ENCODE measurements around the gene FSCN2.

FSCN2 gene

DNA sequence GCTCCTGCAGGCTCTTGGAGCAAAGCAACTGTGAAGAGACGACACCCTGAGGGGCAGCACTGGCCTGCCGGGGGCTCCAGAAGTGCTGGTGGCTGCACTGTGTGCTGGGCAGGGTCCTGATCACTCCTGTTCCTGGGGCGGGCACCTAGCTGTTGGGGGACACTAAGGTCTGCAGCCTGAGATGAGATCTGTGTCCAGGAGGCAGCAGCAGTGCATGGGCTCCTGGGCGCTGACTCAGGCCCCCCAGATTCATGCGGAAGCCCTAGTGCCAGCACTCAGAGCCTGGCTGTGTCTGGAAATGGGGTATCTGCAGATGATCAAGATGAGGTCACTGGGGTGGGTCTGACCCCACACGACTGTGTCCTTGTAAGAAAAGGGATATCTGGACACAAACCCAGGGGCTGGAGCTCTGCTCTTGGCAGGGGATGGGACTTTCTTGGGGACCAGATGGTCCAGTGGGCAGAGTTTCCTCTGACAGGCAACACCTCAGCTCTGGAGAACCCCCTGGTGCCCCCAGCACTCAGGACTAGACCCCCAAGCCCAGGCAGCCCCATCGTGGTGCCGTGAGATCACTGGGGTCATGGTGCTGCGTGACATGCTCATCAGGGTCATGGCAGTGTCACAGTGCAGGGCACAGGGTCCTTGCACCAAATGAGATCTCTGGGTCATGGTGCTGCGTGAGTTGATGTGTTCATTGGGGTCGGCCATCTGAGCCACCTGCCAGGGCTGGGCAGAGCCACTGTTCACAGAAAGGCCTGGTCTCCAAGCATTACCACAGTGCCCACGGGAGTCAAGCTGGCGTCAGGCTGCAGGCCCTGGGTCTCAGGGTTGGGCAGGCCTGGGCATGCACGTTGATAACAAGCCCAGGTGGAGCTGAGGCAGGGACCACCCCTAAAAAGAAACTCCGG, 14.5 kb downstream of the FSCN2 start:
- H3K27me3 ChIP-seq (ENCODE audit: insufficient read depth, low read length) = no peaks in the 10 kb centered on the region
- no peaks in the 10 kb centered on the region for H3K9me3 ChIP-seq (ENCODE audit: insufficient read depth, low read depth, low read length)
- peaks cover 55% of the 10 kb centered on the region for H3K36me3 ChIP-seq (ENCODE audit: insufficient read depth, low read depth, low read length)
- H3K4me1 ChIP-seq (ENCODE audit: insufficient read depth, low read length) = no peaks in the 10 kb centered on the region
- no peak overlapping the region for H3K4me3 ChIP-seq (ENCODE audit: low read length)
- H3K27ac ChIP-seq (ENCODE audit: low read length) = no peak overlapping the region
- H3K9ac ChIP-seq (ENCODE audit: low read depth, low read length) = no peak overlapping the region

DNA sequence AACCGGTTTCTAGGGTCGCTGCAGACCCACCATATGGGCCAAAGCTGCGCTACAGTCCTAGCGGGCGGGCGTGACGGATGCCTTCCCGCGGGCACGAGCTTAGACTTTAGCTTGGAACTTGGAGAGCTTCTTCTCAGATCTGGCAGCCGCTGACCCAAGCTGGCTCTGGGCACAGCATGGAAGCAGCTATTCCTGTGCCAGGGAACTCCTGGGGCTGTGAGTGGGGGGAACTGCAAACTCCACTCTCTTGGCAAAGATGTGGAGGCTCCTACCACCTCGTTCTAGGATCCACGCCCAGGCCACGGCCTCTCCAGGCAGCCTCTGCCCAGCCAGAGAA, 15.1 kb downstream of the FSCN2 start:
- Histone ChIP-seq H3K4me1 (ENCODE audit: insufficient read depth, low read length) (no peaks in the 10 kb centered on the region), H3K4me3 (ENCODE audit: low read length) (no peak overlapping the region), H3K9me3 (ENCODE audit: insufficient read depth, low read depth, low read length) (no peaks in the 10 kb centered on the region), H3K9ac (ENCODE audit: low read depth, low read length) (no peak overlapping the region), H3K27ac (ENCODE audit: low read length) (no peak overlapping the region), H3K27me3 (ENCODE audit: insufficient read depth, low read length) (no peaks in the 10 kb centered on the region), H3K36me3 (ENCODE audit: insufficient read depth, low read depth, low read length) (peaks cover 61% of the 10 kb centered on the region)

DNA sequence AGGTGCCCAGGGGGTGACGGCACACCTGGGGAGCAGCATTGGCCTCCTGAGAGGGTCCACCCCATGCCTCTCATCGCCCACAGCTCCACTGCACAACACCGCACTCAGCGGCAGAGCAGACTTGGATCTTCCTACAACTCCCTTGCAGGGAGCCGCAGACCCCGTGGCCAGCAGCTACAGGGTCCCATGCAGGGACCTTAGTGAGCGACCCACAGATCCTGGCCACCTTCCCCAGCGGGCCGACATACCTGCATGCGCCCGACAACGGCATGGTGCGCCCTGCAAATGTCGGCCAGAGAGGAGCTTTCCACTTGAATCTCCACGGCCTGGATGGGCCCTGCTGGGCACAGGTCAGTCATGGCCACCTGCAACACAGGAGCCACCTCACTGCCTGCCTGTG, 15.6 kb downstream of the FSCN2 start:
- Histone ChIP-seq H3K4me1 (ENCODE audit: insufficient read depth, low read length) (no peaks in the 10 kb centered on the region), H3K36me3 (ENCODE audit: insufficient read depth, low read depth, low read length) (peaks cover 63% of the 10 kb centered on the region)

GRCh38 chr17:81544281-81544974, 16.3 kb downstream of the FSCN2 start:
- peaks cover 69% of the 10 kb centered on the region for H3K36me3 ChIP-seq (ENCODE audit: insufficient read depth, low read depth, low read length)
- no peak overlapping the region for H3K9ac ChIP-seq (ENCODE audit: low read depth, low read length)
- no peaks in the 10 kb centered on the region for H3K4me1 ChIP-seq (ENCODE audit: insufficient read depth, low read length)
- no peaks in the 10 kb centered on the region for H3K27me3 ChIP-seq (ENCODE audit: insufficient read depth, low read length)
- no peaks in the 10 kb centered on the region for H3K9me3 ChIP-seq (ENCODE audit: insufficient read depth, low read depth, low read length)
- H3K27ac ChIP-seq (ENCODE audit: low read length) = no peak overlapping the region
- no peak overlapping the region for H3K4me3 ChIP-seq (ENCODE audit: low read length)

More for the DNA sequence above, 15.6 kb downstream of the FSCN2 start:
- no peak overlapping the region for H3K4me3 ChIP-seq (ENCODE audit: low read length)
- no peaks in the 10 kb centered on the region for H3K27me3 ChIP-seq (ENCODE audit: insufficient read depth, low read length)
- no peak overlapping the region for H3K27ac ChIP-seq (ENCODE audit: low read length)
- no peaks in the 10 kb centered on the region for H3K9me3 ChIP-seq (ENCODE audit: insufficient read depth, low read depth, low read length)
- H3K9ac ChIP-seq (ENCODE audit: low read depth, low read length) = no peak overlapping the region

DNA sequence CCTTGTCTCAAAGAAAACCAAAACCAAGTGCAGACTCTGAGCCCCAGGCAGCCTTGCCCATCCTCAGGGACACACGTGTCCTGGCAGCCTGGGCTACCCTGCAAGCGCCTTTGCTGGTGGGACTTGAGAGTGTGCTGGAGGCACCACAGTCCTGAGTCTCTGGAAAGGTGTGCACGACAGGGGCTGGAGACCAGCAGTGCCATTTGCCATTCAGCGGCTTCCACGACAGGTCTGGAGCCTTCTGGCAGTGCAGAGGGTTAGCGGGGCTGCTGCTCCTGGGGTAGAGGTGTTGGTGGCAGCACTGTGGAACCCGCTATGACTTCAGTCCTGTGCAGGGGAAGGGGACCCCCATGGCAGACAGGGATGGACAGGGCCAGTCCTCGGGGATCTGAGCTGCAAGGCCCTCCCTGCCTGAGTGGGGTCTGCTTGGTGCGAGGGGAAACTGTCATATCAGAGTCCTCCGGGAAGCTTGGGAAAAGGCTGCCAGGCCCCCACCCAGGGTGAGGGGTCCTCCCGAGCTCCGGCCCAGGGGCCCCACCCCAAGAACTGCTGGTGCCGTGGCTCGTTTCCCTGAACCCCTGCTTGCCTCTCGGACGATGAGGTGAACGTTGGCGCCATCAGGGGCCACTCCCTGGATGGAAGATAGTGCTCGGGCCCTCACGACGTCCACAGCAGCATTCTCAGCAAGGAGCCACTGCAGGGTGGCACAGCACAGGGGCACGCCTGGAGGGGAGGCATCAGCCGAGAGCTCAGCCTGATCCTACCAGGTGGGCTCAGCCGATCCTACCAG, 17.2 kb downstream of the FSCN2 start:
- Histone ChIP-seq H3K27ac (ENCODE audit: low read length) (no peak overlapping the region), H3K27me3 (ENCODE audit: insufficient read depth, low read length) (no peaks in the 10 kb centered on the region), H3K9ac (ENCODE audit: low read depth, low read length) (no peak overlapping the region), H3K4me3 (ENCODE audit: low read length) (no peak overlapping the region), H3K9me3 (ENCODE audit: insufficient read depth, low read depth, low read length) (no peaks in the 10 kb centered on the region), H3K36me3 (ENCODE audit: insufficient read depth, low read depth, low read length) (peaks cover 72% of the 10 kb centered on the region), H3K4me1 (ENCODE audit: insufficient read depth, low read length) (no peaks in the 10 kb centered on the region)

- Histone ChIP-seq H3K4me1 (ENCODE audit: insufficient read depth, low read length) (no peaks in the 10 kb centered on the region), H3K27ac (ENCODE audit: low read length) (no peak overlapping the region), H3K4me3 (ENCODE audit: low read length) (no peak overlapping the region), H3K9ac (ENCODE audit: low read depth, low read length) (no peak overlapping the region), H3K27me3 (ENCODE audit: insufficient read depth, low read length) (no peaks in the 10 kb centered on the region), H3K9me3 (ENCODE audit: insufficient read depth, low read depth, low read length) (no peaks in the 10 kb centered on the region), H3K36me3 (ENCODE audit: insufficient read depth, low read depth, low read length) (peaks cover 74% of the 10 kb centered on the region)
These were observed 18.9 kb downstream of the FSCN2 start for GRCh38 chr17:81546906-81547613.

DNA sequence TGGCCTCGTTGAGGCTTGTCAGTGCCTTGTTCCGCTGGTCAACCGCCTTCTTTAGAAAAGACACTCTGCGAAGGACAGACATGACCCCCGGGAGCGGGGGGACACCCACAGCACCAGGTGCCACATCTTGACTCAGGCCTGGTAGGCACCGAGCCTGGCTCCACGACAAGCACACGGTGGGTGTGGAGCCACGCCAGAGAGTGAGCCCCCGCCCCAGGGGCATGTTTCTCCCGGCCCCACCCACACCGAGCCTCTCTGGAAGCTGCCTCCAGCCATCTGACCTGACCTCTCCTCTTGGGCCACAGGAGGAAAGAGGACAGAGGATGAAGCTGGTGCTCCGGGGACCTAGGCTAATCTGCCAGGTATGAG, 19.4 kb downstream of the FSCN2 start:
- Histone ChIP-seq H3K9me3 (ENCODE audit: insufficient read depth, low read depth, low read length) (no peaks in the 10 kb centered on the region), H3K27ac (ENCODE audit: low read length) (no peak overlapping the region), H3K36me3 (ENCODE audit: insufficient read depth, low read depth, low read length) (peaks cover 73% of the 10 kb centered on the region), H3K4me1 (ENCODE audit: insufficient read depth, low read length) (no peaks in the 10 kb centered on the region), H3K9ac (ENCODE audit: low read depth, low read length) (no peak overlapping the region), H3K27me3 (ENCODE audit: insufficient read depth, low read length) (no peaks in the 10 kb centered on the region), H3K4me3 (ENCODE audit: low read length) (no peak overlapping the region)

DNA sequence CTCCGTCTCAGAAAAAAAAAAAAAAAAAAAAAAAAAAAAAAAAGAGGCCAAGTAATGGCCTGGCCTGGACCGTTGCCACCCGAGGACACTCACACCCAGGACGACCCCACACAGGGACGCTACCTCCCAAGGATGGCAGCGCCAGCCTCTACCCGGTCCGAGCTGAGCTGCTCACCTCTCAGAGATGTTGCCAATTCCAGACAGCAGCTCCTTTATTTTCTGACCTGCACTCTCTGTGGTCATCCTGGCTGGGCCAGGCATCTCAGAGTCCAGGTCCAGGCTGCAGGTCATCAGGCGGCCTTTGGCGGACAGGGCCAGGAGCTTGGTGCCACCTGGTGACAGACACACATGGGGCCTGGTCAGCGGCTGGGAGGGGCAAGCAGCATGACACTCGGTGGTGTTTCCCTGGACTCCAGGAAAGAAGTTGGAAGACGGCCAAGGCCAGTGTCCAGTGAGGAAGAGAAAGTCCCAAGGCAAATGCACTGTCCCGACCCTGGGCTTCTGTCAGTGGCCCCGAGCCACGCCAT, 20.9 kb downstream of the FSCN2 start:
- H3K9ac ChIP-seq (ENCODE audit: low read depth, low read length) = no peak overlapping the region
- H3K36me3 ChIP-seq (ENCODE audit: insufficient read depth, low read depth, low read length) = peaks cover 58% of the 10 kb centered on the region
- peaks cover 6% of the 10 kb centered on the region; the same call in 1 of the 2 replicates for H3K4me1 ChIP-seq (ENCODE audit: insufficient read depth, low read length)
- H3K27ac ChIP-seq (ENCODE audit: low read length) = no peak overlapping the region
- no peaks in the 10 kb centered on the region for H3K9me3 ChIP-seq (ENCODE audit: insufficient read depth, low read depth, low read length)
- no peak overlapping the region for H3K4me3 ChIP-seq (ENCODE audit: low read length)
- no peaks in the 10 kb centered on the region for H3K27me3 ChIP-seq (ENCODE audit: insufficient read depth, low read length)

DNA sequence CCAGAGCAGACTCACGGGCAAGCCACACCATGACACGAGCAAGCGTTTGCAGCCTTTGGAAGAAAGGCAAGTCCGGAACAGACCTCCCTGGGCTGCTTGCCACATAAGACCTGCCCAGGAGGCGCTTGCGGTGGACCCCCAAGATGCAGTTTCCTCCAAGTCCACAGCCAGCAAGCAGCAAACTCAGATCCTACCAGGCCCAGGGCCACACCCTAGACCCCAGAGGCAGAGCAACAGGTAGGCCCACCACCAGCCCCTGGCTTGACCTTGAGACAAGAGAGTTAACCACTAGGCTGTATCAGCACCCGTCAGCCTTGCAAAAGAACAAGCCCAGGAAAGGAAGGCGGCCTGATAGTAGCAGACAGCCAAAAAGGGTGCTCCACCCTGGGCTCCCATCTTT, 21.6 kb downstream of the FSCN2 start:
- Histone ChIP-seq H3K27ac (ENCODE audit: low read length) (no peak overlapping the region), H3K9ac (ENCODE audit: low read depth, low read length) (no peak overlapping the region), H3K4me3 (ENCODE audit: low read length) (no peak overlapping the region), H3K9me3 (ENCODE audit: insufficient read depth, low read depth, low read length) (no peaks in the 10 kb centered on the region), H3K36me3 (ENCODE audit: insufficient read depth, low read depth, low read length) (peaks cover 53% of the 10 kb centered on the region), H3K4me1 (ENCODE audit: insufficient read depth, low read length) (peaks cover 6% of the 10 kb centered on the region; the same call in 1 of the 2 replicates), H3K27me3 (ENCODE audit: insufficient read depth, low read length) (no peaks in the 10 kb centered on the region)

GRCh38 chr17:81550285-81550684, 22.1 kb downstream of the FSCN2 start:
- Histone ChIP-seq H3K27me3 (ENCODE audit: insufficient read depth, low read length) (no peaks in the 10 kb centered on the region), H3K9ac (ENCODE audit: low read depth, low read length) (no peak overlapping the region), H3K27ac (ENCODE audit: low read length) (no peak overlapping the region), H3K36me3 (ENCODE audit: insufficient read depth, low read depth, low read length) (peaks cover 49% of the 10 kb centered on the region), H3K4me1 (ENCODE audit: insufficient read depth, low read length) (peaks cover 6% of the 10 kb centered on the region; the same call in 1 of the 2 replicates), H3K4me3 (ENCODE audit: low read length) (no peak overlapping the region), H3K9me3 (ENCODE audit: insufficient read depth, low read depth, low read length) (no peaks in the 10 kb centered on the region)

All from iPS-20b (cell line).